GM19351 (cell line): ENCODE measurements around the gene RAI1.

Source experiments
- ATAC-seq: cut with Tn5 transposase; IDR thresholded peaks from one replicate; pipeline ENCODE4 v1.9.1; 2021; ENCODE audit warnings: mild to moderate bottlenecking, moderate library complexity; ENCODE audit not compliant: unreplicated experiment

The RAI1 gene

GRCh38 chr17:17728550-17729251 is 47.4 kb downstream of the RAI1 start:
- ATAC-seq: no peak

- no peak for ATAC-seq
These were observed 48.5 kb downstream of the RAI1 start for GRCh38 chr17:17729620-17730249.

- ATAC-seq: no peak
These were observed 49.1 kb downstream of the RAI1 start for GRCh38 chr17:17730250-17730935.

- ATAC-seq: no peak
These were observed 51.2 kb downstream of the RAI1 start for GRCh38 chr17:17732444-17732843.

- no peak for ATAC-seq
These were observed 51.8 kb downstream of the RAI1 start for GRCh38 chr17:17732892-17733670.

- ATAC-seq: no peak
These were observed 55.2 kb downstream of the RAI1 start for GRCh38 chr17:17736205-17737183.

- ATAC-seq: no peak
These were observed 57.0 kb downstream of the RAI1 start for GRCh38 chr17:17737961-17738894.

- no peak for ATAC-seq
These were observed 57.6 kb downstream of the RAI1 start for GRCh38 chr17:17738901-17739300.

- ATAC-seq: no peak
These were observed 58.3 kb downstream of the RAI1 start for GRCh38 chr17:17739388-17740066.

- no peak for ATAC-seq
These were observed 59.5 kb downstream of the RAI1 start for GRCh38 chr17:17740615-17741348.

GRCh38 chr17:17741349-17742023 is 60.2 kb downstream of the RAI1 start:
- no peak for ATAC-seq

- ATAC-seq: no peak
These were observed 60.9 kb downstream of the RAI1 start for GRCh38 chr17:17742133-17742621.

GRCh38 chr17:17742688-17743390 is 61.6 kb downstream of the RAI1 start:
- no peak for ATAC-seq

GRCh38 chr17:17743391-17744112 is 62.3 kb downstream of the RAI1 start:
- ATAC-seq: no peak

- ATAC-seq: no peak
These were observed 62.9 kb downstream of the RAI1 start for GRCh38 chr17:17744116-17744515.
